ENCODE measurements around the gene SOX18. TPM values are rescaled to one million over a fixed set of nuclear protein-coding genes. Genes with fewer than 3 reads are reported as not detected.

Gene SOX18
- total and polyA plus RNA-seq, 2 of the 13 experiments (the other 11 are each of a cell fraction or from before 2014, with no cell fraction given): 1.6 to 1.9 TPM

GRCh38 chr20:64057628-64058498 is 8.4 kb upstream of the SOX18 start (continued):
- TF ChIP-seq CTCF (CRISPR knock-in tag; IDR thresholded peaks at IDR 0.05) (peak; percentile 100), TFE3 (CRISPR knock-in tag; IDR thresholded peaks at IDR 0.05) (peak; percentile 68), ZNF362 (CRISPR knock-in tag; IDR thresholded peaks at IDR 0.05; ENCODE audit: borderline replicate concordance) (0 out of 2 replicates have a peak, but pooled peaks have one; percentile 41), TP53 (CRISPR knock-in tag; conservative IDR thresholded peaks at IDR 0.05) (0 out of 2 replicates have a peak, but pooled peaks have one; percentile 57), MXI1 (IDR thresholded peaks at IDR 0.05; ENCODE audit: borderline replicate concordance, low read depth, low read length) (peak; percentile 63; the same call in 2 of the 3 replicates), ZNF441 (CRISPR knock-in tag; IDR thresholded peaks at IDR 0.05; ENCODE audit: borderline replicate concordance) (0 out of 2 replicates have a peak, but pooled peaks have one; percentile 56), FOSL2 (CRISPR knock-in tag; IDR thresholded peaks at IDR 0.05) (peak; percentile 75), NFKB2 (CRISPR knock-in tag; IDR thresholded peaks at IDR 0.05; ENCODE audit: borderline replicate concordance) (peak; percentile 88; the same call in 1 of the 2 replicates), ZNF589 (CRISPR knock-in tag; conservative IDR thresholded peaks at IDR 0.05) (no peak), RFX5 (IDR thresholded peaks at IDR 0.05; ENCODE audit: low read depth, low read length) (0 out of 2 replicates have a peak, but pooled peaks have one; percentile 9), ZNF574 (CRISPR knock-in tag; IDR thresholded peaks at IDR 0.05) (peak; percentile 80), MTF1 (CRISPR knock-in tag; IDR thresholded peaks at IDR 0.05) (no peak), XRCC5 (optimal IDR thresholded peaks at IDR 0.05; ENCODE audit: low read length) (peak; percentile 91), ZNF558 (CRISPR knock-in tag; IDR thresholded peaks at IDR 0.05; ENCODE audit: borderline replicate concordance) (no peak), GATAD2A (CRISPR knock-in tag; IDR thresholded peaks at IDR 0.05) (peak; percentile 36; the same call in 1 of the 2 replicates), KLF6 (CRISPR knock-in tag; IDR thresholded peaks at IDR 0.05) (peak; percentile 63; the same call in 1 of the 2 replicates), REPIN1 (CRISPR knock-in tag; IDR thresholded peaks at IDR 0.05; ENCODE audit: borderline replicate concordance, low read depth) (peak; percentile 70; the same call in 1 of the 2 replicates)

All from HepG2 (cell line).